GM19455 (cell line): ENCODE data around the gene ZNF584.
"Not testable (repeated sequence)": the region's sequence is repeated elsewhere in the genome, so short reads cannot be mapped to it uniquely, and the experiment has no call there.

Experiments used
- ATAC-seq: cut with Tn5 transposase; IDR thresholded peaks from one replicate; pipeline ENCODE4 v1.9.1; 2021; ENCODE audit not compliant: unreplicated experiment

Gene ZNF584

GRCh38 chr19:58408152-58409009, at the start of gene ZNF584:
TSS of gene ZNF584 (plus strand) at chr19:58408649. CDS start at chr19:58409148, 499 bp downstream.
- peak; percentile 89 for ATAC-seq

GRCh38 chr19:58361900-58362271, 46.6 kb upstream of the ZNF584 start:
- ATAC-seq: peak; percentile 7

GRCh38 chr19:58362272-58362994, 46.0 kb upstream of the ZNF584 start, which contains the start of gene ZNF497:
TSS of gene ZNF497 (minus strand) at chr19:58362751. CDS start at chr19:58357635, 5,116 bp downstream.
- ATAC-seq: peak; percentile 79

- no peak for ATAC-seq
These were observed 44.3 kb upstream of the ZNF584 start for GRCh38 chr19:58364146-58364545.

- no peak for ATAC-seq
These were observed 41.6 kb upstream of the ZNF584 start for GRCh38 chr19:58366585-58367430.

GRCh38 chr19:58367698-58368454, 40.6 kb upstream of the ZNF584 start:
- ATAC-seq: no peak

- ATAC-seq: no peak
These were observed 39.7 kb upstream of the ZNF584 start for GRCh38 chr19:58368561-58369360.

GRCh38 chr19:58372311-58373133, 35.9 kb upstream of the ZNF584 start:
- ATAC-seq: no peak

- no peak for ATAC-seq
These were observed 34.2 kb upstream of the ZNF584 start for GRCh38 chr19:58374200-58374599.

- not testable (repeated sequence) for ATAC-seq
These were observed 31.7 kb upstream of the ZNF584 start for GRCh38 chr19:58376724-58377123.

GRCh38 chr19:58379246-58379645, 29.2 kb upstream of the ZNF584 start:
- no peak for ATAC-seq

GRCh38 chr19:58380037-58380661, 28.3 kb upstream of the ZNF584 start:
- no peak for ATAC-seq

GRCh38 chr19:58380662-58381459, 27.6 kb upstream of the ZNF584 start, which contains the start of gene ZNF837:
TSS of gene ZNF837 (minus strand) at chr19:58381030. CDS start at chr19:58369332, 11,698 bp downstream.
- peak; percentile 80 for ATAC-seq

- ATAC-seq: no peak
These were observed 26.8 kb upstream of the ZNF584 start for GRCh38 chr19:58381460-58382212.

GRCh38 chr19:58382997-58383603, 25.3 kb upstream of the ZNF584 start:
- ATAC-seq: no peak

GRCh38 chr19:58385313-58385890, 23.0 kb upstream of the ZNF584 start:
- no peak for ATAC-seq
